Activated T-cell treated with anti-CD3 and anti-CD28 coated beads, Interleukin-2, amount 50 U/mL, for 4 hours (primary cell): Measurements from ENCODE around the gene RNLS. TPM values are rescaled to one million over a fixed set of nuclear protein-coding genes. Genes with fewer than 3 reads are reported as not detected.

Experiments
- ATAC-seq, 2 donors: fragments of 200-7000 bp; cut with Tn5 transposase; one replicate each; pipeline ENCODE4 v1.10.0; 2021
- DNase-seq: peaks from one replicate; pipeline ENCODE4 v3.0.0-alpha.2; 2020
- H3K27me3 Mint-ChIP-seq: one replicate; pipeline ENCODE4 v1.8.0; 2021; ENCODE audit warnings: low read depth, mixed read lengths
- H3K36me3 Mint-ChIP-seq: one replicate; pipeline ENCODE4 v1.8.0; 2022; ENCODE audit warnings: mixed read lengths; ENCODE audit not compliant: insufficient read depth
- H3K4me1 Mint-ChIP-seq: one replicate; pipeline ENCODE4 v1.8.0; 2021; ENCODE audit warnings: low read depth, mixed read lengths
- H3K4me3 Mint-ChIP-seq: one replicate; pipeline ENCODE4 v1.8.0; 2021; ENCODE audit warnings: mild to moderate bottlenecking, moderate library complexity, mixed read lengths
- H3K9me3 Mint-ChIP-seq: one replicate; pipeline ENCODE4 v1.8.0; 2021; ENCODE audit warnings: mixed read lengths
- total RNA-seq, 3 donors: library from RNA; stranded (reverse); gene quantifications; one replicate each; pipeline ENCODE4 v1.2.1, GENCODE V29; 2021

The RNLS gene
- total RNA-seq, 3 donors from 2014 or later, result 3.4 to 5.5 (median 5.4) TPM

- Mint-ChIP-seq H3K36me3 (no peaks in the 10 kb centered on the region), H3K4me1 (peaks cover 3% of the 10 kb centered on the region), H3K4me3 (no peak overlapping the region), H3K9me3 (no peaks in the 10 kb centered on the region), H3K27me3 (no peaks in the 10 kb centered on the region)
- no peak for DNase-seq
- ATAC-seq, result no peak
Measured at GRCh38 chr10:88237896-88238614, 345.1 kb downstream of the RNLS start.

DNA sequence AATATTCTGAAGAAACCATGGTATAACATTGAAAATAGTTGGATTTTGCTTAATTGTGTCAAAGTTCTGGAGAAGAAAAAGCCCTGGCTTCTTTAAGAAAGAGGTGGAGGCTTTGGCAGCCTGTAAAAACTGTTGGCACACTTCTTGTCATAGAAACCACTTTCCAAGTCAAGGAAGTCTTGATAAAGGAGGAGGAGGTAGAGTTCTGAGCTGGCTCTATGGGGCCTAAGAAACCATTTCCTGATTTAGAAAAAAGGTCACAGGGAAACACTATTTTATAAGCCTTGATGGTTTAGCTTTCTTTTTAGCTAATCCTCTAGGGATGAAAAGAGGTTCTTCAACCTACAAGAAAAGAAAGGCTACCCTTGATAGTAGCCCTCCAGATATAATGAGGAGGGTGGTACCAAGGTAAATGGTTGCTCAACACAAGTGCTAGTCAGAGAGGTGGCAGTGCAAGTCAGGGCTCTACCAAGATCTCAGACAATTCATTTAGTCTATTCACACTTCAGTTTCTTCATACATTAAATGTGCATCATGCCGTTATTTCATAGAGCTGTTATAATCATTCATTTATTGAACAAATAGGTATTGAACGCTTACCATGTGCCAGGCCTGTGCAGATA is 346.9 kb downstream of the RNLS start:
- peaks cover 3% of the 10 kb centered on the region for H3K4me1 Mint-ChIP-seq
- no peaks in the 10 kb centered on the region for H3K9me3 Mint-ChIP-seq
- H3K27me3 Mint-ChIP-seq, result no peaks in the 10 kb centered on the region
- ATAC-seq, result no peak
- no peak for DNase-seq
- no peak overlapping the region for H3K4me3 Mint-ChIP-seq
- H3K36me3 Mint-ChIP-seq, result no peaks in the 10 kb centered on the region

DNA sequence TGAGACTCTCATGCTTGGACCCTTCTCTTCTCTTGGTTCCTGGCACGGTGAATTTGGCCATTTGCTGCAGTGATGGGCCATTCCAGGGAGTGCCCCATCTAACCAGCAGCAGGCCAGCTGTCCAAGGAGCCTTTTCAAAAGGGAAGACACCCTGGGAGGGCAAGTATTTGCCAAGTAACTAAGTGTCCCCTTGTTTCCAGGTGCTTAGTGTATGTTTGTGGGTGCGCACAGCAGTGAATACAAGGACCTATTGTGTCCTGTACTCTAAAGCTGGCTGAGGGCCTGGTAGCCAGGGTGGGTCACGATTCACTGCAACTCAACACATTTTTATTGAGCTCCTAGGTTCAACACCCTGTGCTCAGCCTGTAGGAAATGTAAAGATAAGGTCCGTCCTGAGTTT is 348.8 kb downstream of the RNLS start:
- Mint-ChIP-seq H3K4me1 (peaks cover 3% of the 10 kb centered on the region), H3K27me3 (no peaks in the 10 kb centered on the region), H3K4me3 (no peak overlapping the region), H3K36me3 (no peaks in the 10 kb centered on the region), H3K9me3 (peaks cover 8% of the 10 kb centered on the region)
- ATAC-seq, result no peak
- DNase-seq, result no peak

- Mint-ChIP-seq H3K9me3 (peaks cover 8% of the 10 kb centered on the region), H3K36me3 (no peaks in the 10 kb centered on the region), H3K4me1 (peaks cover 3% of the 10 kb centered on the region), H3K27me3 (no peaks in the 10 kb centered on the region), H3K4me3 (no peak overlapping the region)
- DNase-seq, result no peak
- no peak for ATAC-seq
Measured at GRCh38 chr10:88233870-88234269, 349.2 kb downstream of the RNLS start.

GRCh38 chr10:88232983-88233543 is 350.1 kb downstream of the RNLS start:
- Mint-ChIP-seq H3K4me3 (no peak overlapping the region), H3K36me3 (no peaks in the 10 kb centered on the region), H3K4me1 (peaks cover 3% of the 10 kb centered on the region), H3K27me3 (peaks cover 2% of the 10 kb centered on the region), H3K9me3 (peaks cover 8% of the 10 kb centered on the region)
- DNase-seq (no peak), ATAC-seq (no peak)

DNA sequence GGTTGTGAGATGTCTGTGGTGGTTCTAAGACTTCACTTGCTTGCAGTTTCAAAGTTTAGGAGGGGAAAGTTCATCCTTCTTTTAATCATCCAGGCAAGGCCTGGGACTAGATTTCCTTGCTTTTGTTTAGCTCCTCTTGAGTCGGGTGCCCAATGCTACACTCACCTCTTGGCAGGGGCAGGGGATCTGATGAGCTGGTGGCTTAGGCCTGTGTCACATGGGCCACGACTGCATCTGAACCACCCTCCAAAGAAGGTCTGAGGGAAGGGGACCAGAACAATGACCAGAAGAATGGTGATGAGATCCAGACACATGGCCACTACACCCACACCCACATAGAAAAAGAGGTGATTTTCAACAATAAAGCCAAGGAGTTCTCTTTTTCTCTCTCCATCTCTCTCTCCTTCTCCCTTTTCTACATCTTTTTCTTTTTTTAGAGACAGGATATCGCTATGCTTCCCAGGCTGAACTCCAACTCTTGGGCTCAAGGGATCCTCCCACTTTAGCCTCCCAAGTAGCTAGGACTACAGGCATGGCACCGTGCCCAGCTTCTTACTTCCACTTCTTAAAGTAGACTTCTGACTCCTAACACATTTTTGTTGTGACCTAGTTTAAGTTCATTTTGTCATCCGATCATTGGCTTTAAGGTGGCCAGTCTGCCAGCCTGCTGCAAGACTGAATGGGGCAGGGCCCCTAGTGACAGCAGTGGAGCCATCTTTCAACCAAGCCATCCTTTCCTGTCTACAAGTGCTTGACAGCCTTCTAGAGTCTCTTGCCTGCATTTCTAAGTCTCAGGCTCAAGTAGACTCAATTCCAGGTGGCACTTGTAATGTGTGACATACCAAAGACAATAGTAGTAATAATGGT is 350.9 kb downstream of the RNLS start:
- ATAC-seq, result no peak
- Mint-ChIP-seq H3K4me3 (no peak overlapping the region), H3K36me3 (no peaks in the 10 kb centered on the region), H3K27me3 (peaks cover 2% of the 10 kb centered on the region), H3K4me1 (peaks cover 3% of the 10 kb centered on the region), H3K9me3 (peaks cover 8% of the 10 kb centered on the region)
- no peak for DNase-seq

DNA sequence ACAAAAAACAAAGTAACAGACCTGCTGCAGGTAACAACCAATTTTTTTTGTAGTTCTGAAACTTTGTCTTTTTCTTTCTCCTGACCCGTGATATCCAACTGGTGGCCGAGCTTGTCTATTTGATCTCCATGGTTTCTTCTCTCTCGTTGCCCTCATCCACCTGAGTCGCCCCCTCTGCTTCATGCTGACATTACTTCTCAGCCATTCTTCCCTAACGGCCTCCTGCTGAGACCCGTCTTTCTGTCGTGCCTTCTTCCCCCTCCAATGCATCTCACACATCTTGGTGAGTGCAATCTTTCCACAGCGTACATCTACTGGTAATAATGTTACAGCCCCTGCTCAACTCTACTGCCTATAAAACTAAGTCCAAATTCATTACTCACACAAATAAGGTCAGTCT is 352.9 kb downstream of the RNLS start:
- H3K4me1 Mint-ChIP-seq, result no peaks in the 10 kb centered on the region
- no peak for DNase-seq
- H3K9me3 Mint-ChIP-seq, result peaks cover 8% of the 10 kb centered on the region
- no peak overlapping the region for H3K4me3 Mint-ChIP-seq
- no peak for ATAC-seq
- no peaks in the 10 kb centered on the region for H3K36me3 Mint-ChIP-seq
- H3K27me3 Mint-ChIP-seq, result peaks cover 2% of the 10 kb centered on the region

GRCh38 chr10:88228130-88228529 is 355.0 kb downstream of the RNLS start:
- H3K9me3 Mint-ChIP-seq, result peaks cover 8% of the 10 kb centered on the region
- H3K27me3 Mint-ChIP-seq, result peaks cover 2% of the 10 kb centered on the region
- no peak overlapping the region for H3K4me3 Mint-ChIP-seq
- H3K4me1 Mint-ChIP-seq, result no peaks in the 10 kb centered on the region
- H3K36me3 Mint-ChIP-seq, result no peaks in the 10 kb centered on the region
- DNase-seq (no peak), ATAC-seq (no peak)

GRCh38 chr10:88227342-88228018 is 355.6 kb downstream of the RNLS start:
- H3K4me1 Mint-ChIP-seq, result no peaks in the 10 kb centered on the region
- H3K9me3 Mint-ChIP-seq, result peaks cover 8% of the 10 kb centered on the region

GRCh38 chr10:88226891-88227290 is 356.2 kb downstream of the RNLS start:
- Mint-ChIP-seq H3K36me3 (no peaks in the 10 kb centered on the region), H3K4me1 (no peaks in the 10 kb centered on the region), H3K9me3 (peaks cover 8% of the 10 kb centered on the region), H3K4me3 (no peak overlapping the region), H3K27me3 (peaks cover 2% of the 10 kb centered on the region)
- DNase-seq (no peak), ATAC-seq (no peak)

More at GRCh38 chr10:88227342-88228018, 355.6 kb downstream of the RNLS start:
- no peaks in the 10 kb centered on the region for H3K36me3 Mint-ChIP-seq
- DNase-seq (no peak), ATAC-seq (no peak)
- H3K4me3 Mint-ChIP-seq, result no peak overlapping the region
- peaks cover 2% of the 10 kb centered on the region for H3K27me3 Mint-ChIP-seq

DNA sequence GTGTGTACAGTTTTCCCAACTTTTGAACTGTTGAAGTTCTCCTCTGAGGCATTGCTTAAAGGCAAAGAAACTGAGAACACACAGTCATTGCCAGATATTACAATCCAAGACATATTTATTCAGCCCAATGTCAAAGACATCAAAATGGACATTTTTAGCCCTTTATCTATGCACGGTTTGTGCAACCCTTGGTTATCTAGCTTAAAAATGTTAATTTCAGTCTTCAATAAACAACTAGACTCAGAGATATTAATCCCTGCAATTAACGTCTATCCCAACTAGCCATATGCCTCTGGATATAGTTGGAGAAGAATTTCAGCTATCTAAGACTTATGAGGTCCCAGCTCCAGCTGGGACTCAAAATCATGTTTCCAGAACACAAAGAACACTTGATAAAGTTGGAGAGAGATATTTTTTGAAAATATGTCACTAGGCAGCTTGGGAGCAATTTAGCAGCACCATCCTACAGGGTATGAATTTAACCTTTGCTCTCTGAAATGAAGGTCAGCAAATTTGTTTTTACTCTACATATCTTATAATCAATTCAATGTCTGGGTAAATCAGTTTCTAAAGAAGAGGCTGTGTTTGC is 357.0 kb downstream of the RNLS start:
- peaks cover 2% of the 10 kb centered on the region for H3K27me3 Mint-ChIP-seq
- H3K4me1 Mint-ChIP-seq, result no peaks in the 10 kb centered on the region
- H3K9me3 Mint-ChIP-seq, result peaks cover 8% of the 10 kb centered on the region
- no peaks in the 10 kb centered on the region for H3K36me3 Mint-ChIP-seq
- no peak for ATAC-seq
- no peak overlapping the region for H3K4me3 Mint-ChIP-seq
- no peak for DNase-seq
